IMR-90 (cell line): Measurements from ENCODE around the gene STRA6. TPM values are rescaled to one million over a fixed set of nuclear protein-coding genes. Genes with fewer than 3 reads are reported as not detected.

Source experiments
- ATAC-seq: fragments of 200-7000 bp; cut with Tn5 transposase; 2 replicates; pipeline ENCODE4 v1.9.1; 2020; ENCODE audit warnings: low read depth, mild to moderate bottlenecking, moderate library complexity
- BruUV-seq: library from RNA; stranded (reverse); fragments of 400-500 nt; replicated peaks from 2 replicates; lab custom pipeline; 2021; lab: Mats Ljungman, UMichigan
- CTCF ChIA-PET: fragments of 300-600 bp; formaldehyde crosslinking; extraction: SDS; loops from one replicate; lab custom pipeline; 2021; ENCODE audit warnings: antibody characterized with exemption; lab: Yijun Ruan, JAX
- POLR2A ChIA-PET: fragments of 300-600 bp; sonication (Branson Sonifier 250); formaldehyde crosslinking; loops from one replicate; lab custom pipeline; 2022; ENCODE audit warnings: antibody characterized with exemption; ENCODE audit not compliant: unreplicated experiment; lab: Charles Lee
- DNase-seq: peaks from one replicate; pipeline ENCODE4 v3.0.0; 2013
- H2AFZ ChIP-seq: replicated peaks from 2 replicates; pipeline ENCODE3; 2013; ENCODE audit warnings: low read length, mild to moderate bottlenecking; ENCODE audit not compliant: poor library complexity
- H2AK5ac ChIP-seq: 2 replicates; pipeline ENCODE4 v1.6.1; 2013; ENCODE audit warnings: low read depth, low read length, inconsistent platforms
- H2AK9ac ChIP-seq: replicated peaks from 2 replicates; pipeline ENCODE3; 2013; ENCODE audit warnings: mild to moderate bottlenecking, low read depth, low read length, moderate library complexity; ENCODE audit not compliant: poor library complexity
- H2BK120ac ChIP-seq: 2 replicates; pipeline ENCODE4 v1.6.1; 2013; ENCODE audit warnings: low read depth, low read length, inconsistent platforms
- H2BK15ac ChIP-seq: 3 replicates; pipeline ENCODE4 v1.6.1; 2013; ENCODE audit warnings: low read depth, low read length, inconsistent platforms
- H2BK20ac ChIP-seq: 2 replicates; pipeline ENCODE4 v1.6.1; 2013; ENCODE audit warnings: low read depth, mild to moderate bottlenecking, inconsistent platforms, low read length, moderate library complexity
- H2BK5ac ChIP-seq: 2 replicates; pipeline ENCODE4 v1.6.1; 2013; ENCODE audit warnings: mild to moderate bottlenecking, low read depth, low read length, inconsistent platforms; ENCODE audit not compliant: poor library complexity, severe bottlenecking
- H3K14ac ChIP-seq: replicated peaks from 2 replicates; pipeline ENCODE4 v1.6.1; 2013; ENCODE audit warnings: low read depth, low read length, inconsistent platforms
- H3K18ac ChIP-seq: 2 replicates; pipeline ENCODE4 v1.6.1; 2013; ENCODE audit warnings: low read depth, low read length, control low read depth
- H3K23ac ChIP-seq: 2 replicates; pipeline ENCODE4 v1.6.1; 2013; ENCODE audit warnings: low read depth, low read length, inconsistent platforms
- H3K27ac ChIP-seq: 2 replicates; pipeline ENCODE4 v1.5.1; 2013; ENCODE audit warnings: mild to moderate bottlenecking, control low read depth, low read length; ENCODE audit not compliant: insufficient read depth
- H3K27me3 ChIP-seq: 2 replicates; pipeline ENCODE4 v1.6.1; 2013; ENCODE audit warnings: low read length; ENCODE audit not compliant: control insufficient read depth, insufficient read depth
- H3K36me3 ChIP-seq: 2 replicates; pipeline ENCODE4 v1.6.1; 2013; ENCODE audit warnings: low read length, mixed read lengths; ENCODE audit not compliant: control insufficient read depth, insufficient read depth
- H3K4ac ChIP-seq: 2 replicates; pipeline ENCODE4 v1.6.1; 2013; ENCODE audit warnings: low read depth, low read length, inconsistent platforms
- H3K4me1 ChIP-seq: 2 replicates; pipeline ENCODE4 v1.6.1; 2013; ENCODE audit warnings: low read length, mixed read lengths; ENCODE audit not compliant: control insufficient read depth, insufficient read depth
- H3K4me2 ChIP-seq: 2 replicates; pipeline ENCODE4 v1.6.1; 2013; ENCODE audit warnings: low read depth, mild to moderate bottlenecking, control low read depth, low read length, moderate library complexity
- H3K4me3 ChIP-seq: 2 replicates; pipeline ENCODE4 v1.5.1; 2013; ENCODE audit warnings: low read depth, mild to moderate bottlenecking, control low read depth, low read length, moderate library complexity; ENCODE audit not compliant: insufficient read depth
- H3K56ac ChIP-seq: 2 replicates; pipeline ENCODE4 v1.6.1; 2013; ENCODE audit warnings: low read length, inconsistent platforms; ENCODE audit not compliant: insufficient read depth; ENCODE audit errors: extremely low read depth
- H3K79me1 ChIP-seq, 2 experiments: 2 replicates each; pipeline ENCODE4 v1.6.1; 2013; ENCODE audit warnings: low read length in 2 of 2, inconsistent platforms in 1 of 2, low read depth in 1 of 2
- H3K9ac ChIP-seq: 2 replicates; pipeline ENCODE4 v1.6.1; 2013; ENCODE audit warnings: low read depth, low read length, control low read depth
- H3K9me1 ChIP-seq: 2 replicates; pipeline ENCODE4 v1.6.1; 2013; ENCODE audit warnings: low read length, inconsistent platforms; ENCODE audit not compliant: insufficient read depth
- H3K9me3 ChIP-seq: 2 replicates; pipeline ENCODE4 v1.6.1; 2013; ENCODE audit warnings: low read length; ENCODE audit not compliant: control insufficient read depth, insufficient read depth
- H4K20me1 ChIP-seq: 2 replicates; pipeline ENCODE4 v1.6.1; 2013; ENCODE audit warnings: low read length, inconsistent platforms; ENCODE audit not compliant: insufficient read depth
- H4K5ac ChIP-seq: 2 replicates; pipeline ENCODE4 v1.6.1; 2013; ENCODE audit warnings: mild to moderate bottlenecking, low read depth, low read length, control low read depth
- H4K8ac ChIP-seq, 2 experiments: 2 replicates each; pipeline ENCODE4 v1.6.1; 2013; ENCODE audit warnings: low read depth in 2 of 2, low read length in 2 of 2, control low read depth in 1 of 2, inconsistent platforms in 1 of 2
- H4K91ac ChIP-seq: 2 replicates; pipeline ENCODE4 v1.6.1; 2013; ENCODE audit warnings: low read depth, low read length, inconsistent platforms; ENCODE audit not compliant: insufficient read depth
- BHLHE40 ChIP-seq: fragments of 150-350 bp; IDR thresholded peaks from 2 replicates; pipeline ENCODE4 v1.6.1; 2016; ENCODE audit warnings: mild to moderate bottlenecking, low read depth, low read length
- CEBPB ChIP-seq: IDR thresholded peaks from 2 replicates; pipeline ENCODE4 v1.6.1; 2012; ENCODE audit warnings: low read depth, low read length, improper control_type of control experiment
- CHD1 ChIP-seq: IDR thresholded peaks from 2 replicates; pipeline ENCODE4 v1.6.1; 2012; ENCODE audit warnings: low read depth, low read length, improper control_type of control experiment
- FOS ChIP-seq: fragments of 150-350 bp; IDR thresholded peaks from 2 replicates; pipeline ENCODE4 v1.6.1; 2016; ENCODE audit warnings: low read depth, low read length
- MAZ ChIP-seq: IDR thresholded peaks from 2 replicates; pipeline ENCODE4 v1.6.1; 2012; ENCODE audit warnings: low read depth, mild to moderate bottlenecking, low read length, improper control_type of control experiment, moderate library complexity, borderline replicate concordance
- MXI1 ChIP-seq: IDR thresholded peaks from 2 replicates; pipeline ENCODE4 v1.6.1; 2012; ENCODE audit warnings: low read depth, mild to moderate bottlenecking, low read length, moderate library complexity, borderline replicate concordance
- NFE2L2 ChIP-seq: fragments of 150-350 bp; IDR thresholded peaks from 2 replicates; pipeline ENCODE4 v1.6.1; 2016; ENCODE audit warnings: low read depth, mild to moderate bottlenecking, low read length
- POLR2A ChIP-seq: IDR thresholded peaks from 2 replicates; pipeline ENCODE4 v1.6.1; 2012; ENCODE audit warnings: mild to moderate bottlenecking, low read depth, low read length
- RFX5 ChIP-seq: IDR thresholded peaks from 2 replicates; pipeline ENCODE4 v1.8.0; 2012; ENCODE audit warnings: low read depth, mild to moderate bottlenecking, low read length, moderate library complexity
- SMC3 ChIP-seq: fragments of 150-350 bp; IDR thresholded peaks from 2 replicates; pipeline ENCODE4 v1.6.1; 2016; ENCODE audit warnings: low read depth, mild to moderate bottlenecking, antibody characterized with exemption, low read length, moderate library complexity
- WGBS, 2 experiments: methylation state at CpG; one replicate each; pipeline versions ENCODE4 v1.1.5 to v1.1.7; 2013; ENCODE audit warnings: missing lambda C conversion rate in 2 of 2; ENCODE audit not compliant: insufficient read length in 1 of 2; ENCODE audit errors: extremely low coverage in 2 of 2; 5-methylcytosine and 5-hydroxymethylcytosine counted together
- dilution Hi-C: fragments of 300-500 bp; cut with HindIII; formaldehyde crosslinking; loops from one replicate; pipeline ENCODE4 v1.14.3; 2018; ENCODE audit warnings: low sequenced_read_pairs; ENCODE audit not compliant: unreplicated experiment
- in situ Hi-C: fragments of 300-500 bp; cut with MboI; formaldehyde crosslinking; loops from 3 replicates; pipeline ENCODE4 v1.14.3; 2019; ENCODE audit warnings: low sequenced_read_pairs, inconsistent platforms, mixed read lengths
- intact Hi-C: fragments of 100-400 bp; cut with micrococcal nuclease; formaldehyde crosslinking; loops from 2 replicates; pipeline ENCODE4 v1.10.0; 2022
- polyA plus RNA-seq, 3 experiments: library from polyadenylated mRNA; depleted of rRNA; stranded (reverse); fragments of >200 nt; gene quantifications; 2 replicates each; pipeline ENCODE4 v1.2.3, GENCODE V29; 2012; ENCODE audit warnings: low replicate concordance in 1 of 3
- total RNA-seq: library from RNA; depleted of rRNA; stranded (reverse); fragments of >200 nt; gene quantifications from 2 replicates; pipeline ENCODE4 v1.2.3, GENCODE V29; 2012
- TF ChIP-seq, protein P1 (sequence below): fragments of 150-350 bp; IDR thresholded peaks from 2 replicates; pipeline ENCODE4 v1.6.1; 2017; ENCODE audit warnings: mild to moderate bottlenecking, antibody characterized with exemption, low read length, low read depth
- TF ChIP-seq, protein P2 (sequence below): fragments of 150-350 bp; IDR thresholded peaks from 2 replicates; pipeline ENCODE4 v1.6.1; 2016; ENCODE audit warnings: low read depth, mild to moderate bottlenecking, low read length, moderate library complexity, borderline replicate concordance

The STRA6 gene
- total and polyA plus RNA-seq, 2 of the 4 experiments (the other 2 are of a cell fraction) = 0.17 TPM; not detected in 1

DNA sequence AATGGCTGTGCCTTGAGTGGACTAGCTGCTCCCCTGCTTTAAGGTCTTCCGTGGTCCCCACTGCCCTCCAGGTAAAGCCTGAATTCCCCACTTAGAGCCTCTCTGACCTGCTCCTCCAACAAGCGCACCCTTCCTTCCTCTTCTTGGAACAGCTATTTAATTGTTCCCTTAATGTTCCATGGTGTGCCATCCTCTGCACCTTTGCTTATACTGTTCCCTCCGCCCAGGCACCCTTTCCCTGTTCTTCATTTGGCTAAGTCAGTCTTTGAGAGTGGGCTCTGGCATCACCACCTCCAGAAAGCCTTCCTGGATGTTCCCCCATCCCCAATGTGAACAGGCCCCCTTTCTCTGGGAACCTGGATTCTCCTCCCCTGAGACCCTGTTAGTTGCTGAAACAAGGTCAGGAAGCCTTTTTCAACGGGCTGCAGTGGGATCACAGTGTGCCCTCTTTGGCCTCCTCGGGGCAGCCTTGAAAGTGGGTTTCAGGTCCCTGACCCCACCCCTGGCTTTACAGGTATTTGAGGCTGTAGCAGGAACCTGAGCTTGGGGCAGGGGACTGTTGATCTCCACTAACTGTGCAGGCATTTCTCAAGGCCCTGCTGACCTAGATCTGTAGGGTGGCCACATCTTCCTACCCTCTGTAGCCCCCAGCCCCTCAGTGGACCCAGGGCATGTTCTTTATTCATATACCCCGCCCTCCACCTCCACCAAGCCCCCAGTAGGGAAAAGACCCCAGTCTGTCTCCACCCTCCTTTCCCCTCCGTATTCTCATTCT lies 24.1 kb downstream of the STRA6 start:
- Histone ChIP-seq H3K4me1 (peaks cover 30% of the 10 kb centered on the region), H4K91ac (peak overlapping the region; percentile 27; the same call in 1 of the 2 replicates), H4K5ac (no peak overlapping the region), H3K4ac (peak overlapping the region; percentile 71), H2BK15ac (peak overlapping the region; percentile 34; the same call in 1 of the 3 replicates), H2AFZ (peak overlapping the region; percentile 23), H3K4me2 (no peak overlapping the region), H3K4me3 (no peak overlapping the region), H3K27ac (no peak overlapping the region), H3K36me3 (no peaks in the 10 kb centered on the region), H2AK5ac (peak overlapping the region; percentile 75), H3K79me1 (no peaks in the 10 kb centered on the region), H2BK120ac (peak overlapping the region; percentile 44), H3K56ac (no peak overlapping the region), H2BK5ac (no peak overlapping the region), H3K18ac (no peak overlapping the region), H3K14ac (no peak overlapping the region; the same call in 1 of the 2 replicates), H4K8ac (no peak overlapping the region), H3K9ac (no peak overlapping the region), H2BK20ac (peak overlapping the region; percentile 40; the same call in 1 of the 2 replicates), H3K9me3 (no peaks in the 10 kb centered on the region), H2AK9ac (peak overlapping the region; percentile 63), H3K23ac (peak overlapping the region; percentile 59; the same call in 1 of the 2 replicates), H4K20me1 (peaks cover 6% of the 10 kb centered on the region; the same call in 1 of the 2 replicates), H3K27me3 (no peaks in the 10 kb centered on the region; the same call in 1 of the 2 replicates), H3K9me1 (peaks cover 29% of the 10 kb centered on the region)
- no peak for DNase-seq
- dilution Hi-C loops = no loop called here
- intact Hi-C loops = no loop called here
- ATAC-seq = no peak
- TF ChIP-seq CEBPB (no peak), FOS (no peak), CHD1 (no peak), MAZ (no peak), MXI1 (no peak), RFX5 (no peak), SMC3 (no peak), POLR2A (no peak), NFE2L2 (no peak), BHLHE40 (no peak)
- TF ChIP-seq, protein P1, sequence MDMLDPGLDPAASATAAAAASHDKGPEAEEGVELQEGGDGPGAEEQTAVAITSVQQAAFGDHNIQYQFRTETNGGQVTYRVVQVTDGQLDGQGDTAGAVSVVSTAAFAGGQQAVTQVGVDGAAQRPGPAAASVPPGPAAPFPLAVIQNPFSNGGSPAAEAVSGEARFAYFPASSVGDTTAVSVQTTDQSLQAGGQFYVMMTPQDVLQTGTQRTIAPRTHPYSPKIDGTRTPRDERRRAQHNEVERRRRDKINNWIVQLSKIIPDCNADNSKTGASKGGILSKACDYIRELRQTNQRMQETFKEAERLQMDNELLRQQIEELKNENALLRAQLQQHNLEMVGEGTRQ = no peak
- TF ChIP-seq, protein P2, sequence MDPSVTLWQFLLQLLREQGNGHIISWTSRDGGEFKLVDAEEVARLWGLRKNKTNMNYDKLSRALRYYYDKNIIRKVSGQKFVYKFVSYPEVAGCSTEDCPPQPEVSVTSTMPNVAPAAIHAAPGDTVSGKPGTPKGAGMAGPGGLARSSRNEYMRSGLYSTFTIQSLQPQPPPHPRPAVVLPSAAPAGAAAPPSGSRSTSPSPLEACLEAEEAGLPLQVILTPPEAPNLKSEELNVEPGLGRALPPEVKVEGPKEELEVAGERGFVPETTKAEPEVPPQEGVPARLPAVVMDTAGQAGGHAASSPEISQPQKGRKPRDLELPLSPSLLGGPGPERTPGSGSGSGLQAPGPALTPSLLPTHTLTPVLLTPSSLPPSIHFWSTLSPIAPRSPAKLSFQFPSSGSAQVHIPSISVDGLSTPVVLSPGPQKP = no peak
- ChIA-PET POLR2A (interaction anchor here (0.5 kb wide), 1 partner anchor 227 kb away, joined by 5 read pairs; no protein-coding TSS in a partner anchor), CTCF (no interaction called here)
- no TSS peak for BruUV-seq
- 96% methylated on average over 5 of the region's 7 CpGs; no CpG with 5 or more reads in 1 of the 2 experiments for WGBS, 2 experiments
- in situ Hi-C loops = no loop called here
